IPS DF 19.7 (cell line): Measurements from ENCODE around the gene SMARCA1.

Source experiments
- DNase-seq: peaks from one replicate; pipeline ENCODE4 v3.0.0-alpha.2; 2013; ENCODE audit warnings: low read depth, low spot score

Gene SMARCA1

GRCh38 chrX:129462707-129463106 lies 60.6 kb downstream of the SMARCA1 start:
- no peak for DNase-seq

DNA sequence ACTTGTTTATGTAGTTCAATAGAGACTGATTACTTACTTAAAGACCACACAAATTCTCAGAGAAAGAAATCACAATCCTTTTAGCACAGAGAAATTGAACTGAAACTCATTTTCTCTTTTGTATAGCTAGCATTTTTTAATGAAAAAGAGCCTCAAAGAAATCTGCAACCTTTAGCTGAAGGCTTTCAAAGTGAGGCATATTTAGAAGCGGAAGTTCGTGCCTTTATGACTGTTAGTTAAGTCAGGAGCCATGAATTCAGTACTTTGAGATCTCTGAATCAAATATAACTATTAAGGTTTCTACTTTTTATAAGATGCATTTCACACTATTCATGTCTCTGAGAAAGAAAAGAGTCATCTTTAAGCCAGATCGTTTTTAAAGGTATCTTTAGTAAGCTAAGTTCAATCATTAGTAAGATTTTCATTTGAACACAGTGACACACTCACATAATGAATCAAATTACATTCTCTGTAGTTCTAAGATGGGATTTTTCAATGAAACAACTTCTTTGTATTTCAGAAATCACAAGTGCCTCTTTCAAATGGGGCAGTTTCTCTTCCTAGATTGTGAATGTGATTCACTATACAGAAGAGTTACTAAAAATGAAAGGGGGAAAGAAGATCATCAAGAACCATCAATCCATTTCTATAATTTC lies 61.4 kb downstream of the SMARCA1 start:
- no peak for DNase-seq

DNA sequence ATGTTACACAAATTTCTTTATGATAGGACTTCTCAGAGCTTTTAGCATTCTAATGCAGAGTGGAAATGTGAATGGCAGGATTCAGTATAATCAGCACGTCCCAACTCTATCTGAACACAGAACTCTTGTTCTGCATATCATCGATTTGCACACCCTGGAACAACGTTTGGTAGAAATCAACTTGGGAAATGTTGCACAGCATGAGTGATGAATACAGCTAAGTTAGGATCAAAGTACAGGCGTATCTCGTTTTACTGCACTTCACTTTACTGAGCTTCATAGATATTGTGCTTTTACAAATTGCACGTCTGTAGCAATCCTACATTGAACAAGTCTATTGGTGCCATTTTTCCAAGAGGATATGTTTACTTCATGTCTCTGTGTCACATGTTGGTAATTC lies 70.8 kb downstream of the SMARCA1 start:
- DNase-seq: no peak

DNA sequence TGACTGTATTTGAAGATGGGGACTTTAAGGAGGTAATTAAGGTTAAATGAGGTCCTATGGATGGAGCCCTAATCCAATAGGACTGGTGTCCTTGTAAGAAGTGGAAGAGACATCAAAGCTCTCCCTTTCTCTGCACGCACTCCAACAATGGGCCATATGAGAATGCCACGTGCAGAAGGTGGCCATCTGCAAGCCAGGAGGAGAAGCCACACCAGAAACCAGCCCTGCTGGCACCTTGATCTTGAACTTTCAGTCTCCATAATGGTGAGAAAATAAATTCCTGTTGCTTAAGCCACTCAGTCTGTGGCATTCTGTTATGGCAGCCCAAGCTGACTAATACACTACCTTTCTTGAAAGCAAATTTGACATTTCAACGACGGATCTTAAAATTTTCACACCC lies 73.2 kb downstream of the SMARCA1 start:
- no peak for DNase-seq

- DNase-seq: no peak
These were observed 74.1 kb downstream of the SMARCA1 start for GRCh38 chrX:129449148-129449547.

GRCh38 chrX:129445436-129445835 lies 77.9 kb downstream of the SMARCA1 start:
- no peak for DNase-seq

DNA sequence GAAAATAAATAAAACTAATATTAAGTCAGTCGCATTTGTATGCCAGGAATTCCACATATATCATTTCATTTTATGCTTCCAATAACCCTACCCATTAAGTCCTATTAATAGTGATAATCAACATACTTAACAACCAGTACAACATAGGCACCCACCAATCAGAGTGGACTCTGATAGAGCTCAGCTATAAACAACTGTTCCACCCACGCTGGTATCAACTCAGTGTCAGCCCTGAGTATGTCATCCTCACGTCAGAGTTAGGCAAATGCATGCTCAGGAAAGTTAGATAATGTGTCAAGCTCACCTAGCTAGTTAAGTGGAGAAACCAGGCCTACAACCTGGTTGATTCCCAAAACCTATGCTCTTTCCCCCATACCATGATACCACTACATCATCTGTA lies 89.3 kb downstream of the SMARCA1 start:
- no peak for DNase-seq

- no peak for DNase-seq
These were observed 89.8 kb downstream of the SMARCA1 start for GRCh38 chrX:129433461-129433860.

- no peak for DNase-seq
These were observed 96.0 kb downstream of the SMARCA1 start for GRCh38 chrX:129427267-129427666.

- DNase-seq: no peak
These were observed 100.1 kb downstream of the SMARCA1 start for GRCh38 chrX:129423191-129423590.

GRCh38 chrX:129404670-129405008 lies 118.7 kb downstream of the SMARCA1 start:
- DNase-seq: no peak

DNA sequence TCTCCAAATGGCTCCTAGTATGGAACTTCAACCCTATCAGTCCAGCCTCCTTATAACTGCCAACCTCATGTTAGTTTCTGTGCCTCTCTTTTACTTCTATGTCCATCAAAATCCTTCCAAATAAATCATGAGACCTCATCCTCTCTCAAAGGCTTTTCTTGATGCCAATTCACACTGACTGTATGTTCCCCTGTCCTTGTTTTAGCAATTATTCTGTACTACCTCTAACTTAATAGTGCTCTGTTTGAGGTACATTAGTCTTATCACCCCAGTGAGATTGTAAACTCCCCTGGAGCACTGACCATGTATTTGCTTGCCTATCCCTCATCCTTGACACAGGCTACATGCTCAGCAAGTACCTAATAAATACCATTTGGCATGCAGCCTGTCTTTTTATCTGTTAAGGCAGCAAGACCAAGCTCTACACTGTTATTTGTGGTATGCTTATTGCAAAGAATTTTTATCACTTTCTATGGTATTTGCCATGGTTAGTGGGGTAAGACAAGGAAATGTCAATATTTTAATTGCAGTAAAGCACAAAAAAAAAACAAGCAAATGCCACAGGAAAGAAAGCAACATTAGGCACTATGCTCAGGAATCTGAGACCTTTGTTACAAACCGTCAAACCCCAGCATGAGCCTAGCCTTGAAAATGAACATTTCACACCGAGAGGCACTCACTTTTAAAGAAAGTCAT lies 119.2 kb downstream of the SMARCA1 start:
- DNase-seq: no peak
